Endometrial microvascular endothelial cells (primary cell): ENCODE results near the gene MYLIP. TPM values are rescaled to one million over a fixed set of nuclear protein-coding genes. Genes with fewer than 3 reads are reported as not detected.

Experiments
- in situ Hi-C: cut with HindIII; loops from 2 replicates; pipeline ENCODE4 v1.10.0; 2017; ENCODE audit warnings: low sequenced_read_pairs, low pct_unique_long_range_greater_than_20kb; ENCODE audit errors: inconsistent ontology term
- total RNA-seq: library from RNA; depleted of rRNA; stranded (reverse); fragments of >200 nt; gene quantifications from one replicate; pipeline ENCODE4 v1.2.3, GENCODE V29; 2015; ENCODE audit errors: inconsistent ontology term

The MYLIP gene
- 5.4 TPM for total RNA-seq

DNA sequence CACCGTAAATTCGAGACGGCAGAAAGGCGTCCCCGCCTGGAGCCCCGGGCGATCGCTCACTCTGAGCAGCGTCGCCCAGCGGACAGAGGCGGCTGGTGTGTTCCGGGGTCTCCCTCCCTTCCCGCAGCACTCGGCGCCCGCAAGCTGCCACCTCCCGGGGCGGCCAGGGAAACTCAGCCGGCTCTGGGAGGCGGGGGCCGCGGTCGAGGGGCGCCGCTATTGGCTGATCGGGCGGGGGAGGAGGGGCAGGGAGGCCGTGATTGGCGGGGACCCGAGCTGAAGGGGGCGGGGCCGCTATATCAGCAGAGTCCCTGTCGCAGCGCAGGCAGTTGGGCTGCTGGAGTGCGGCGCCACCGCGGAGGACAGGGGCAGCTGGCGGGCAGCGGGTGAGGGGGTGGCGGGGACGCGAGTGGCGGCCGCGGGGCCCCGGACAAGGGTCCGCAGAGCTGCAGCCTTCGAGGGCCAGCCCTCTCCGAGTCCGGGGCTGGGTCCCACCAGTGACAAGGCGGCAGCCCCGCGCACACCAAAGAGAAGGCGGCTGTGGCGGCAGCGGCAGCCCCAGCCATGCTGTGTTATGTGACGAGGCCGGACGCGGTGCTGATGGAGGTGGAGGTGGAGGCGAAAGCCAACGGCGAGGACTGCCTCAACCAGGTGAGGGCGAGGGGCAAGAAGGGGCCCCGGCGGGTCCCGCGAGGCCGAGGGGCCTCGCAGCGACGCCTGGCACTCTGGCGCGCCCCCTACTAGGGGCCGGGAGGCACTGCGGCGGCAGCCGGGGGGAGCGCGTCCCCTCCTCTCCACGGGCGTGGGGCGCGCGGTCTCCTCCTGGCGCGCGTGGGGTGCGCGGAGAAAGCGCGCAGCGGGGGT is at the start of gene MYLIP:
Gene MYLIP, plus strand, starts transcription at position 328 of the 864 bp plus-strand sequence. Its CDS starts 237 bp downstream, at position 565.
- in situ Hi-C loops: no loop called here

DNA sequence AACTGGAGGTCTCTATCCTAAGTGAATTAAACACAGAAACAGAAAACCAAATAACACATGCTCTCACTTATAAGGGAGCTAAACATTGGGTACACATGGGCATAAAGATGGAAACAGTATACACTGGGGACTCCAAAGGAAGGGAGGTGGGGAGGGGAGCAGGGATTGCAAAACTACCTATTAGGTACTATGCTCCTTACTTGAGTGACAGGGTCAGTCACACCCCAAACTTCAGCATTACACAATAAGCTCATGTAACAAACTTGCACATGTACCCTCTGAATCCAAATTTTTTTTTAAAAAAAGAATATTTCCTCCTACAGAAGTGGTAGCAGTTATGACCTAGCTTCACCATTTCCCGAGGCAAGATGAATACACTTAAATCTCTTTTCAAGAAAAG is 49.5 kb upstream of the MYLIP start:
- in situ Hi-C loops: no loop called here

DNA sequence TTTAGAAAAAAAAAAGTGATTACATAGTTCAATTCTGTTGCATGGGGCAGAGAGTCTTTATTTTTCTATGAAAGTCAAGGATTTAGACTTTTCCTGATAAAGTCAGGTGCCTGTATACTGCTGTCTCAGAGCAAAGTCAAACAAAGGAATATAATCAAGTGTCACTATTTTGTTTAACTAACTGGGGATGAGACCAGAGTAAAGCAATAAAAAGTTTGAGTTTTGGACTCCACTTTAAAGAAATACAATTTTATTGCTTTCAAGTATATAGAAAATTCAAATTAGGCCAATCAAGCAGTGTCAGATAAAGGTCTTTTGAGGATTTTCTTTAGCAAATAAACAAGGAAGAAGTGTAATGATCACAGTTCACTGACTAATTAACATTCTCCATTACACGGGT is 48.7 kb upstream of the MYLIP start:
- in situ Hi-C loops: no loop called here

DNA sequence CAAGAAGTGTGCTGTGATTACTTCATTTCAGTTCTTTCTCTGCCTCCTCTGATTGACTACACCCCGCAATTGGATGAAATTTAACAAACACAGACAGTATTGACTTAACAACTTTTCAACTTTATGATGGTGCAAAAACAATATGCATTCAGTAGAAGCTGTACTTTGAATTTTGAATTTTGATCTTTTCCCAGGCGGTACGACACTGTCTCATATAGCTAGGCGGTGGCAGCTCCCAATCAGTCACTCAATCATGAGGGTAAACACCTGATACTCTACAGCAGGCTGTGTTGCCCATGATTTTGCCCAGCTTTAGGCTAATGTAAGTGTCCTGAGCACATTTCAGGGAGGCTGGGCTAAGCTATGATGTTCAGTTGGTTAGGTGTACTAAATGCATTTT is 47.6 kb upstream of the MYLIP start:
- in situ Hi-C loops: no loop called here

DNA sequence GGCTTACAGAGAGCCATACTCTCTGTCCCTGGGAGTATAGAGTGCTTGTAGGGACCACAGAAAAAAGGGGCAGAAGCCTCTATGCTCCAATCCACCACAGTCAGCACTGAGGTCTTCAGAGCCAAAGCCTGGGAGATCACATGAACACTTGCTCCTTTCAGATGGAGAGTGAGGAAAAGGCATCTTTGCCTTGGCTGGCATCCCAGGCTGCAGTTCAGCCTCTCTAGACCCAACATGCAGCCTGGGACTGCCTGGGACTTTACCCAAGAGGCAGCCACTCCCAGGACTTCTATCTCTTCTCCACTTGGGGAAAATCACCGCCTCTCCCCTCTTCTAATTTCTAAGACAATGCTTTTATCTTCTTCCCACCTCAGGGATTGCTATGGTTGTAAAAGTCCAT is 46.5 kb upstream of the MYLIP start:
- in situ Hi-C loops: no loop called here

DNA sequence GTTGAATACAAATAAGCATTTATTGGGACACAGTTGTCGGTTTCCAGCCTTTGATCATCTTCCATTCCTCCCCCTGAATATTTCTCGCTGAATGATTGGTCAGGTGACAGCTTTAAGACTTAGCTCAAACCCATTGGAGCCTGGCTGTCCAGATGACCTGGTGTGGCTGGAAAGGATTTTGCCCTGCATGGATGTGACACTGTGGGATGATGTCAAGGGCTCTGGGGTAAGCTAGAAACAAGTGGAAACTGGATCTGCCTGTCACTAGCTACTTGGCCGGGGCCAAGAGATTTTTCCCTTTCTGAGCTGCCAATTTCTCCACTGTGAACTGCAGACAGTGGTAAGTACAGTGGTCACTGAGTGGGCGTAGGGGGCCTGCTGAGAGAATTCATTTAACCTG is 41.9 kb upstream of the MYLIP start:
- in situ Hi-C loops: no loop called here

GRCh38 chr6:16087386-16087785 is 41.5 kb upstream of the MYLIP start:
- in situ Hi-C loops: no loop called here

- in situ Hi-C loops: no loop called here
These were observed 40.5 kb upstream of the MYLIP start for GRCh38 chr6:16088409-16088808.

GRCh38 chr6:16089232-16090062 is 39.4 kb upstream of the MYLIP start:
- in situ Hi-C loops: no loop called here

- in situ Hi-C loops: no loop called here
These were observed 38.4 kb upstream of the MYLIP start for GRCh38 chr6:16090452-16090851.

GRCh38 chr6:16090920-16091319 is 38.0 kb upstream of the MYLIP start:
- in situ Hi-C loops: no loop called here

DNA sequence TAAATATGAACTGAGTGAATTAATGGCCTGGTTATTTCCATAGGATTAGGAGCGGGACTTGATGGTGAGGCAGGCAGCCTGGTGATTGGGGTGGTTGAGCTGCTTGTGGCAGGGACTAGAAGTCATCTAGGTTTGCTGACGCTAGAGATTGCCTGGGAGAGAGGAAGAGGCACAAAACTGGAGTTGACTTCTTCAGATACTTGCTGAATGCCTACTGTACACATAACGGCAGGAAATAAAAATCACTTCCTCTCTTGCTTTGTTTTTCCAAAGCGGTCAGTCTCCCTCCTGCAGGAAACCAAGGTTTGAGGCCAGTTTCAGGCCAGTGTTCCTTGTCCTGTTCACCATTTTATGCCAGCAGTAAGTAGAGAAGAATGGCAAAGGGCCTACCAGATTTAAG is 36.7 kb upstream of the MYLIP start:
- in situ Hi-C loops: no loop called here

DNA sequence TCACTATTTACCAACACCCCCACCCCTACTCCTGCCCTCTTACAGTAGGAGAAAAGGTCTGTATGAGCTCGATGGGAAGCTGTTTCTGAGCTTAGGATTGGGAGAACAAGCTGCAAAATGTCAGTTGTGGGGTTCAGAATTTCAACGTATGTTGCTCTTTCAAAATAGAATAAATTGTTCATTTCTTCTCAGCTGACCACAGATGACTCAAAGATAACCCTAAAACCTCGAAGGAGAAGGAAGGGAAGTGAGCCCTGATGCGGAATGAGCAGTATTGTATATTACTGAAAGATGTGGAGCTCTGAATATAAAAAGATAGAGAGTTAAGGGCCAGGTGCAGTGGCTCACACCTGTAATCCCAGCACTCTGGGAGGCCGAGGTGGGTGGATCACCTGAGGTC is 35.9 kb upstream of the MYLIP start:
- in situ Hi-C loops: no loop called here

- in situ Hi-C loops: no loop called here
These were observed 33.7 kb upstream of the MYLIP start for GRCh38 chr6:16095180-16095579.

DNA sequence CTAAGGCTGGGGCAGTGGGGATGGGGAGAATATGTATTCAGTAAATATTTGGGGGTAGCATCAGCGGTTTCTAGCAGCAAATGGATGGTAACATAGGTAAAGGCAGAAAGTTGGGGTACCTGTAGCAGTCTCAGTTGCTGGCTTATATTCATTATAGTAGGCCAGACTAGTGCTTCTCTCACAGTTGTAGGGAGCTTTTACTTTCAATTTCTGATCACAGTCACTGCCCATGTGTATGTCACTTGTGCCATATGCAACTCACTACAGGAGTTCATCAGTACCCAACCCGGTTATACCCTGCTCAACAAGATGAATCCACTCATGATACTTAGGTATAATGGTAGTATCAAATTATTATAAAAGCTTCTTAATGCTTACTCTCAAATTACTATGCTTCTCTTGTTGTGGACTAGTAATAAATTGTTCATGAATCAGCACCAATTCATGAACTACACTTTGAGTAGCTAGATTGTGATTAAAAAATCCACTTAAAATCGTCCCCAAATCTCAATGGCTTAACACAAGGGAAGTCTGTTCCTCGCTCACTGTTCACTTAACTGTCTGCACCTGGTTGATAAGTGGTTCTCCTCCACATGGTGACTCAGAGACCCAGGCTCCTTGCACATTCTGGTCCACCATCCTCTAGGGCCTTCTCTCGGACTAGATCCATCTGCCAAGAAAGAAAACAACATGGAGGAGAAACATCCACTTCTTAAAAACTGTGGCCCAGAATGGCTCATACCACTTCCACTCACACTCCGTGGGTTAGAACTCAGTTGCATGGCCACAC is 31.3 kb upstream of the MYLIP start:
- in situ Hi-C loops: no loop called here

GRCh38 chr6:16098211-16098610 is 30.7 kb upstream of the MYLIP start:
- in situ Hi-C loops: no loop called here

DNA sequence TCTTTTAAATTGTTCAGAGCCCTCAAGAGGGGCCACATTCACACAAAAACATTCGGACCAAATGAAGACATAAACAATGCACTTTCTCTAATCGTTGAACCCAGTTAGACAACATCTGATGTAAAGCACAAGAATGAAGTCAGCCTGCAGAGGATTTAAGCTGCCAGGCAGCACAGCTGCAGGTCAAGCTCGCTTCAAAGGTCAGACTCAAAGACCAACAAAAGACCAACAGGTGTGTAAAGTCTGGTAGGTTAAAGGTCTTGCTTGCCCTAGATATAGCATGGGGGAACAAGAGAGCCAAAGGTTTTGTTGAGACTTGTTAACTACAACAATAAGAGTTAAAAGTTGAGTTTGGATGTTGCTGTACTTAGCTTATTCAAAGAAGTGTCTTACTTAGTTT is 26.7 kb upstream of the MYLIP start:
- in situ Hi-C loops: no loop called here

GRCh38 chr6:16103722-16104121 is 25.2 kb upstream of the MYLIP start:
- in situ Hi-C loops: no loop called here
